GM23338 (cell line): Measurements from ENCODE around the gene WDR45B. TPM values are rescaled to one million over a fixed set of nuclear protein-coding genes. Genes with fewer than 3 reads are reported as not detected.

Source experiments
- ATAC-seq: fragments of 200-7000 bp; cut with Tn5 transposase; 3 replicates; pipeline ENCODE4 v1.9.1; 2020
- DNase-seq: peaks from one replicate; pipeline ENCODE4 v3.0.0-alpha.2; 2015; ENCODE audit warnings: low spot score
- H2AFZ ChIP-seq: fragments of 200-600 bp; sonication (generic); 2 replicates; pipeline ENCODE4 v1.8.0; 2016; ENCODE audit warnings: antibody characterized with exemption, mild to moderate bottlenecking, moderate library complexity
- H3F3A ChIP-seq: fragments of 200-600 bp; sonication (generic); replicated peaks from 2 replicates; pipeline ENCODE4 v1.8.0; 2017; ENCODE audit warnings: antibody characterized with exemption, mixed run types, low read depth
- H3K27ac ChIP-seq: fragments of 200-600 bp; sonication (generic); 2 replicates; pipeline ENCODE4 v1.6.1; 2016; ENCODE audit warnings: low read depth
- H3K27me3 ChIP-seq: fragments of 200-600 bp; sonication (generic); 2 replicates; pipeline ENCODE4 v1.8.0; 2016; ENCODE audit warnings: mild to moderate bottlenecking, mixed run types, moderate library complexity; ENCODE audit not compliant: insufficient read depth
- H3K36me3 ChIP-seq: fragments of 200-600 bp; sonication (generic); 2 replicates; pipeline ENCODE4 v1.8.0; 2016; ENCODE audit warnings: mild to moderate bottlenecking; ENCODE audit not compliant: insufficient read depth
- H3K4me1 ChIP-seq: fragments of 200-600 bp; sonication (generic); 2 replicates; pipeline ENCODE4 v1.8.0; 2016; ENCODE audit warnings: mild to moderate bottlenecking, moderate library complexity; ENCODE audit not compliant: insufficient read depth
- H3K4me2 ChIP-seq: fragments of 200-600 bp; sonication (generic); 2 replicates; pipeline ENCODE4 v1.7.1; 2017; ENCODE audit warnings: mixed run types
- H3K4me3 ChIP-seq: fragments of 200-600 bp; sonication (generic); 2 replicates; pipeline ENCODE4 v1.6.1; 2016; ENCODE audit warnings: mixed run types
- H3K79me2 ChIP-seq: fragments of 200-600 bp; sonication (generic); replicated peaks from 2 replicates; pipeline ENCODE4 v1.8.0; 2017; ENCODE audit warnings: mild to moderate bottlenecking; ENCODE audit not compliant: insufficient read depth
- H3K9me2 ChIP-seq: fragments of 200-600 bp; sonication (generic); 2 replicates; pipeline ENCODE4 v1.8.0; 2017; ENCODE audit not compliant: insufficient read depth
- H4K20me1 ChIP-seq: fragments of 200-600 bp; sonication (generic); replicated peaks from 2 replicates; pipeline ENCODE4 v1.8.0; 2017; ENCODE audit warnings: mild to moderate bottlenecking; ENCODE audit not compliant: insufficient read depth
- H3K27ac Mint-ChIP-seq: 2 replicates; pipeline ENCODE4 v1.8.0; 2020; ENCODE audit warnings: inconsistent platforms, mild to moderate bottlenecking, moderate library complexity, mixed read lengths
- H3K27me3 Mint-ChIP-seq: 3 replicates; pipeline ENCODE4 v1.8.0; 2022; ENCODE audit warnings: low read depth, mild to moderate bottlenecking, moderate library complexity, mixed read lengths, inconsistent platforms; ENCODE audit not compliant: insufficient read depth, poor library complexity
- H3K36me3 Mint-ChIP-seq: 3 replicates; pipeline ENCODE4 v1.8.0; 2021; ENCODE audit warnings: low read depth, mild to moderate bottlenecking, inconsistent platforms, moderate library complexity, mixed read lengths
- H3K4me1 Mint-ChIP-seq: 3 replicates; pipeline ENCODE4 v1.8.0; 2020; ENCODE audit warnings: mild to moderate bottlenecking, inconsistent platforms, mixed read lengths
- H3K4me3 Mint-ChIP-seq: 3 replicates; pipeline ENCODE4 v1.8.0; 2021; ENCODE audit warnings: moderate library complexity, mild to moderate bottlenecking, inconsistent platforms, mixed read lengths
- H3K9me3 Mint-ChIP-seq: 3 replicates; pipeline ENCODE4 v1.8.0; 2020; ENCODE audit warnings: moderate library complexity, mild to moderate bottlenecking, inconsistent platforms, mixed read lengths
- EZH2phosphoT487 ChIP-seq: fragments of 200-600 bp; sonication (generic); IDR thresholded peaks from one replicate; pipeline ENCODE4 v1.8.1; 2018; ENCODE audit warnings: antibody characterized with exemption; ENCODE audit not compliant: unreplicated experiment
- JUNB ChIP-seq: IDR thresholded peaks from one replicate; pipeline ENCODE4 v1.6.1; 2016; ENCODE audit warnings: antibody characterized with exemption; ENCODE audit not compliant: unreplicated experiment
- STAT1 ChIP-seq: IDR thresholded peaks from one replicate; pipeline ENCODE4 v1.6.1; 2016; ENCODE audit warnings: antibody characterized with exemption; ENCODE audit not compliant: unreplicated experiment
- ZNF331 ChIP-seq: fragments of 250-450 bp; sonication (Bioruptor Pico); IDR thresholded peaks from 2 replicates; pipeline ENCODE4 v1.5.0; 2020; ENCODE audit warnings: low read depth, mild to moderate bottlenecking, moderate library complexity
- polyA plus RNA-seq: library from polyadenylated mRNA; unstranded; fragments of >200 nt; fragmentation: Nextera tagmentation; extraction: Ambion mirVana; gene quantifications from 2 replicates; pipeline ENCODE4 v1.2.1, GENCODE V29; 2016
- total RNA-seq: library from RNA; depleted of rRNA; stranded (reverse); fragments of >200 nt; shearing (Covaris generic); gene quantifications from 2 replicates; pipeline ENCODE4 v1.2.3, GENCODE V29; 2014
- TF ChIP-seq, protein P1 (sequence below): fragments of 250-450 bp; sonication (Bioruptor Pico); IDR thresholded peaks from 2 replicates; pipeline ENCODE4 v1.5.0; 2020; ENCODE audit warnings: mild to moderate bottlenecking, moderate library complexity
- TF ChIP-seq, protein P2 (sequence below): IDR thresholded peaks from 2 replicates; pipeline ENCODE4 v1.6.1; 2016; ENCODE audit warnings: antibody characterized with exemption

The WDR45B gene
- total and polyA plus RNA-seq, 2 experiments from 2014 or later: 69.4 to 96.4 TPM

DNA sequence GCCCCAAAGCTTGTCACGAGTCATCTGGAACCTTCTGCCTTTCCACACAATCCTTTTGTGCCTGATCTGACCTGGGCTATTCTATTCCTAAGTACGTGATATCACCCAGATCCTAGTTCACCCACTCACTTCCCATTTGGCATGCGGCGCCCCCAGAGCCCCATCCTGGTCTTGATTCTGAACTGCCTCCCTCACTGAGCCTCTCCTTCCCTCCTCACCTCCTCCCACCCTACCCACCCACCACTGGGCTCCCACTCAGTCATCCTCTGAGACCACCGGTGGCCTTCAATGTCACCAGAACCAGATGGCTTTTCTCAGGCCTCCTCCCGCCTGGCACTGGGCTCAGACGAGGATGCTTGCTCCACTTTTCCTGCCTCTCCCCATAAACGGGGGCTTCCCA lies 18.5 kb downstream of the WDR45B start (continued):
- TF ChIP-seq, protein P1, sequence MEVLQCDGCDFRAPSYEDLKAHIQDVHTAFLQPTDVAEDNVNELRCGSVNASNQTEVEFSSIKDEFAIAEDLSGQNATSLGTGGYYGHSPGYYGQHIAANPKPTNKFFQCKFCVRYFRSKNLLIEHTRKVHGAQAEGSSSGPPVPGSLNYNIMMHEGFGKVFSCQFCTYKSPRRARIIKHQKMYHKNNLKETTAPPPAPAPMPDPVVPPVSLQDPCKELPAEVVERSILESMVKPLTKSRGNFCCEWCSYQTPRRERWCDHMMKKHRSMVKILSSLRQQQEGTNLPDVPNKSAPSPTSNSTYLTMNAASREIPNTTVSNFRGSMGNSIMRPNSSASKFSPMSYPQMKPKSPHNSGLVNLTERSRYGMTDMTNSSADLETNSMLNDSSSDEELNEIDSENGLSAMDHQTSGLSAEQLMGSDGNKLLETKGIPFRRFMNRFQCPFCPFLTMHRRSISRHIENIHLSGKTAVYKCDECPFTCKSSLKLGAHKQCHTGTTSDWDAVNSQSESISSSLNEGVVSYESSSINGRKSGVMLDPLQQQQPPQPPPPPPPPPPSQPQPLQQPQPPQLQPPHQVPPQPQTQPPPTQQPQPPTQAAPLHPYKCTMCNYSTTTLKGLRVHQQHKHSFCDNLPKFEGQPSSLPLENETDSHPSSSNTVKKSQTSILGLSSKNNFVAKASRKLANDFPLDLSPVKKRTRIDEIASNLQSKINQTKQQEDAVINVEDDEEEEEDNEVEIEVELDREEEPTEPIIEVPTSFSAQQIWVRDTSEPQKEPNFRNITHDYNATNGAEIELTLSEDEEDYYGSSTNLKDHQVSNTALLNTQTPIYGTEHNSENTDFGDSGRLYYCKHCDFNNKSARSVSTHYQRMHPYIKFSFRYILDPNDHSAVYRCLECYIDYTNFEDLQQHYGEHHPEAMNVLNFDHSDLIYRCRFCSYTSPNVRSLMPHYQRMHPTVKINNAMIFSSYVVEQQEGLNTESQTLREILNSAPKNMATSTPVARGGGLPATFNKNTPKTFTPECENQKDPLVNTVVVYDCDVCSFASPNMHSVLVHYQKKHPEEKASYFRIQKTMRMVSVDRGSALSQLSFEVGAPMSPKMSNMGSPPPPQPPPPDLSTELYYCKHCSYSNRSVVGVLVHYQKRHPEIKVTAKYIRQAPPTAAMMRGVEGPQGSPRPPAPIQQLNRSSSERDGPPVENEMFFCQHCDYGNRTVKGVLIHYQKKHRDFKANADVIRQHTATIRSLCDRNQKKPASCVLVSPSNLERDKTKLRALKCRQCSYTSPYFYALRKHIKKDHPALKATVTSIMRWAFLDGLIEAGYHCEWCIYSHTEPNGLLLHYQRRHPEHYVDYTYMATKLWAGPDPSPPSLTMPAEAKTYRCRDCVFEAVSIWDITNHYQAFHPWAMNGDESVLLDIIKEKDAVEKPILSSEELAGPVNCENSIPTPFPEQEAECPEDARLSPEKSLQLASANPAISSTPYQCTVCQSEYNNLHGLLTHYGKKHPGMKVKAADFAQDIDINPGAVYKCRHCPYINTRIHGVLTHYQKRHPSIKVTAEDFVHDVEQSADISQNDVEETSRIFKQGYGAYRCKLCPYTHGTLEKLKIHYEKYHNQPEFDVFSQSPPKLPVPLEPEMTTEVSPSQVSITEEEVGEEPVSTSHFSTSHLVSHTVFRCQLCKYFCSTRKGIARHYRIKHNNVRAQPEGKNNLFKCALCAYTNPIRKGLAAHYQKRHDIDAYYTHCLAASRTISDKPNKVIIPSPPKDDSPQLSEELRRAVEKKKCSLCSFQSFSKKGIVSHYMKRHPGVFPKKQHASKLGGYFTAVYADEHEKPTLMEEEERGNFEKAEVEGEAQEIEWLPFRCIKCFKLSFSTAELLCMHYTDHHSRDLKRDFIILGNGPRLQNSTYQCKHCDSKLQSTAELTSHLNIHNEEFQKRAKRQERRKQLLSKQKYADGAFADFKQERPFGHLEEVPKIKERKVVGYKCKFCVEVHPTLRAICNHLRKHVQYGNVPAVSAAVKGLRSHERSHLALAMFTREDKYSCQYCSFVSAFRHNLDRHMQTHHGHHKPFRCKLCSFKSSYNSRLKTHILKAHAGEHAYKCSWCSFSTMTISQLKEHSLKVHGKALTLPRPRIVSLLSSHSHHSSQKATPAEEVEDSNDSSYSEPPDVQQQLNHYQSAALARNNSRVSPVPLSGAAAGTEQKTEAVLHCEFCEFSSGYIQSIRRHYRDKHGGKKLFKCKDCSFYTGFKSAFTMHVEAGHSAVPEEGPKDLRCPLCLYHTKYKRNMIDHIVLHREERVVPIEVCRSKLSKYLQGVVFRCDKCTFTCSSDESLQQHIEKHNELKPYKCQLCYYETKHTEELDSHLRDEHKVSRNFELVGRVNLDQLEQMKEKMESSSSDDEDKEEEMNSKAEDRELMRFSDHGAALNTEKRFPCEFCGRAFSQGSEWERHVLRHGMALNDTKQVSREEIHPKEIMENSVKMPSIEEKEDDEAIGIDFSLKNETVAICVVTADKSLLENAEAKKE (CRISPR knock-in tag): no peak
- TF ChIP-seq, protein P2, sequence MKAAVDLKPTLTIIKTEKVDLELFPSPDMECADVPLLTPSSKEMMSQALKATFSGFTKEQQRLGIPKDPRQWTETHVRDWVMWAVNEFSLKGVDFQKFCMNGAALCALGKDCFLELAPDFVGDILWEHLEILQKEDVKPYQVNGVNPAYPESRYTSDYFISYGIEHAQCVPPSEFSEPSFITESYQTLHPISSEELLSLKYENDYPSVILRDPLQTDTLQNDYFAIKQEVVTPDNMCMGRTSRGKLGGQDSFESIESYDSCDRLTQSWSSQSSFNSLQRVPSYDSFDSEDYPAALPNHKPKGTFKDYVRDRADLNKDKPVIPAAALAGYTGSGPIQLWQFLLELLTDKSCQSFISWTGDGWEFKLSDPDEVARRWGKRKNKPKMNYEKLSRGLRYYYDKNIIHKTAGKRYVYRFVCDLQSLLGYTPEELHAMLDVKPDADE: no peak

DNA sequence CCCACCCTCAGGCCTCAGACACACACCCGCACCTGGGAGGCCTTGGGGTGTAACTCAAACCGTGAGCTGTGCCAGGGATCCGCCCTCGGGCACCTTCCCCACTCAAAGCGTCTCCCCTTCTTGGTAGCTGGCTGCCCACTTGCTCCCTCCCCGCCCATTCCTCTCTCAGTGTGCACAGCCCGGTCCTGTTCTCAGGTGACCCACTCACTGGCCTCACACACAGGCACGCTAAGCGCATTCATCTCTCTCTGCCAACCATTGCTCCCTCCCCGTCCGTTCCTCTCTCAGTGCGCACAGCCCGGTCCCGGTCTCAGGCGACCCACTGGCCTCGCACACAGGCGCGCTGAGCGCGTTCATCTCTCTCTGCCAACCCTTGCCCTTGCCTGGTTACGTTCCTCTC lies 20.8 kb downstream of the WDR45B start:
- H3K4me3 Mint-ChIP-seq: no peak overlapping the region
- TF ChIP-seq ZNF331 (CRISPR knock-in tag) (no peak), STAT1 (no peak), JUNB (no peak), EZH2phosphoT487 (no peak)
- TF ChIP-seq, protein P2: no peak
- TF ChIP-seq, protein P1 (CRISPR knock-in tag): no peak

More for the DNA sequence above, 20.8 kb downstream of the WDR45B start:
- Histone ChIP-seq H3K4me1 (no peaks in the 10 kb centered on the region), H3K4me3 (no peak overlapping the region), H4K20me1 (peaks cover 23% of the 10 kb centered on the region), H3K27me3 (no peaks in the 10 kb centered on the region), H3K27ac (no peak overlapping the region), H3K9me2 (no peaks in the 10 kb centered on the region), H3K79me2 (peaks cover 37% of the 10 kb centered on the region), H2AFZ (no peak overlapping the region), H3K4me2 (no peak overlapping the region), H3F3A (no peaks in the 10 kb centered on the region), H3K36me3 (peaks cover 5% of the 10 kb centered on the region; the same call in 1 of the 2 replicates)
- ATAC-seq (no peak), DNase-seq (no peak)
- Mint-ChIP-seq H3K4me1 (no peaks in the 10 kb centered on the region), H3K27me3 (peaks cover 2% of the 10 kb centered on the region), H3K27ac (no peak overlapping the region), H3K9me3 (no peaks in the 10 kb centered on the region), H3K36me3 (peaks cover 51% of the 10 kb centered on the region)
